Brain microvascular endothelial cell (primary cell): ENCODE data around the gene STAM.

Experiments
- DNase-seq: peaks from one replicate; pipeline ENCODE4 v3.0.0-alpha.2; 2020
- H3K27ac ChIP-seq: fragments of 250-450 bp; sonication (Bioruptor Pico); 2 replicates; pipeline ENCODE4 v1.5.1; 2020; ENCODE audit warnings: mild to moderate bottlenecking, moderate library complexity
- H3K27me3 ChIP-seq: fragments of 250-450 bp; sonication (Bioruptor Pico); replicated peaks from 2 replicates; pipeline ENCODE4 v1.5.1; 2020; ENCODE audit warnings: mild to moderate bottlenecking
- H3K36me3 ChIP-seq: fragments of 250-450 bp; sonication (Bioruptor Pico); replicated peaks from 2 replicates; pipeline ENCODE4 v1.5.1; 2020; ENCODE audit warnings: mild to moderate bottlenecking
- H3K4me3 ChIP-seq: 2 replicates; pipeline ENCODE4 v1.5.1; 2011; ENCODE audit warnings: low read depth, mild to moderate bottlenecking, control low read depth, low read length, moderate library complexity
- in situ Hi-C: cut with HindIII; loops from 2 replicates; pipeline ENCODE4 v1.10.0; 2017; ENCODE audit warnings: low sequenced_read_pairs, low pct_ligation_motif_present
- TF ChIP-seq, protein P1 (sequence below): IDR thresholded peaks from 2 replicates; pipeline ENCODE4 v1.5.1; 2011; ENCODE audit warnings: low read depth, mild to moderate bottlenecking, moderate library complexity, low read length, control low read depth, inconsistent platforms; ENCODE audit errors: missing control alignments

The STAM gene

GRCh38 chr10:17734432-17735080 is 90.6 kb downstream of the STAM start:
- H3K4me3 ChIP-seq, result no peak overlapping the region
- TF ChIP-seq, protein P1, sequence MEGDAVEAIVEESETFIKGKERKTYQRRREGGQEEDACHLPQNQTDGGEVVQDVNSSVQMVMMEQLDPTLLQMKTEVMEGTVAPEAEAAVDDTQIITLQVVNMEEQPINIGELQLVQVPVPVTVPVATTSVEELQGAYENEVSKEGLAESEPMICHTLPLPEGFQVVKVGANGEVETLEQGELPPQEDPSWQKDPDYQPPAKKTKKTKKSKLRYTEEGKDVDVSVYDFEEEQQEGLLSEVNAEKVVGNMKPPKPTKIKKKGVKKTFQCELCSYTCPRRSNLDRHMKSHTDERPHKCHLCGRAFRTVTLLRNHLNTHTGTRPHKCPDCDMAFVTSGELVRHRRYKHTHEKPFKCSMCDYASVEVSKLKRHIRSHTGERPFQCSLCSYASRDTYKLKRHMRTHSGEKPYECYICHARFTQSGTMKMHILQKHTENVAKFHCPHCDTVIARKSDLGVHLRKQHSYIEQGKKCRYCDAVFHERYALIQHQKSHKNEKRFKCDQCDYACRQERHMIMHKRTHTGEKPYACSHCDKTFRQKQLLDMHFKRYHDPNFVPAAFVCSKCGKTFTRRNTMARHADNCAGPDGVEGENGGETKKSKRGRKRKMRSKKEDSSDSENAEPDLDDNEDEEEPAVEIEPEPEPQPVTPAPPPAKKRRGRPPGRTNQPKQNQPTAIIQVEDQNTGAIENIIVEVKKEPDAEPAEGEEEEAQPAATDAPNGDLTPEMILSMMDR, result no peak
- H3K27me3 ChIP-seq, result no peaks in the 10 kb centered on the region
- H3K36me3 ChIP-seq, result no peaks in the 10 kb centered on the region
- H3K27ac ChIP-seq, result no peak overlapping the region
- in situ Hi-C loops, result no loop called here
- DNase-seq, result no peak

DNA sequence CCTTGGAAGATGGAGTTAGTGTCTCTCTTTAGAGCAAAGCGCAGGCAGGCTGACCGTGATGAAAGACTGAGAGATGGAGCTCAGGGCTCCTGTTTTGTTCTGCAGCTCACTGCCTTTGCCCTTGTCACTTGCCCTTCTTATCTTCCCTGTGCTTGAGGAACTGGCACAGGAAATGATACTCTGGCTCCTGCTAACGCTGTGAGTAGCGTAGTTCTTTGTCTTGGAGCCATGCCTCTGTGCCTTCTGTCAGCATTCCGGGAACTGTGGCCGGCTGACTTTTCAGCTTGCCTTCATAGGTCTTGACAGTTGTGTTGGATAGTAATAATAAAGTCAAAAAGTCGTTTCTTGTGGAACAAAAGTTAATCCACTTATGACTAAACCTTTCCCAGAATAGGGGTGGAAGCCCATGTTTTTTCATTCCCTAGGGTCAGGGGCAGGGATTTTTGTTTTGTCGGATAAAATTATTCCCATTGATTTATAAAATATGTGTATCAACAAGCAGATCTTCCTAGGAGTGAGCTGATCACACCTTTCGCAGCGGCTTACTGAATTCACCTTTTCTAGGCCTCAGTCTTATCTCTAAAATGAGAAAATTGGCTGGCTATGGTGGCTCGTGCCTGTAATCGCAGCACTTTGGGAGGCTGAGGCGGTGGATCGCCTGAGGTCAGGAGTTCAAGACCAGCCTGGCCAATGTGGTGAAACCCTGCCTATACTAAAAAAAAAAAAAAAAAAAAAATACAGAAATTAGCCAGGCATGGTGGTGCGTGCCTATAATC is 91.4 kb downstream of the STAM start:
- no peak overlapping the region for H3K27ac ChIP-seq
- DNase-seq, result no peak
- in situ Hi-C loops, result no loop called here

DNA sequence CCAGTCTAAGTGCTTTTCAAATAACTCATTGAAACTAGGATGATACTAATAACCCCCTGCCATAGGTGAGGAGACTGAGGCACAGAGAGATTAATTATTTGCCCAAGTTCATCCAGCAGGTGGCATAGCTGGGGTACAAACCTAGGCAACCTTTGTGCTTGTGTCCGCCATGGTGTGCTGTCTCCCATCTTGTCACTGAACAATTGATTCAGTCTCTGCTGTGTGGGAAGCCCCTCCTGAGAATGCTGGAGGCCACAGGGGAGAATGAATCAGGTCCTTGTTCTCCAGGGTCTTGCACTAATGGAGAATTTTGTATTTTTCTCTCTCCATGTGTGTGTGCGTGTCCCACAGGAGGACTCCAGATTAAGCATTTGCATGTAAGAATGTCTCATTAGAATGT is 92.3 kb downstream of the STAM start:
- Histone ChIP-seq H3K4me3 (no peak overlapping the region), H3K27ac (no peak overlapping the region), H3K27me3 (no peaks in the 10 kb centered on the region), H3K36me3 (no peaks in the 10 kb centered on the region)
- TF ChIP-seq, protein P1, result peak; percentile 22
- in situ Hi-C loops, result no loop called here
- DNase-seq, result no peak

More for the DNA sequence above, 91.4 kb downstream of the STAM start:
- Histone ChIP-seq H3K4me3 (no peak overlapping the region), H3K27me3 (no peaks in the 10 kb centered on the region), H3K36me3 (no peaks in the 10 kb centered on the region)
- TF ChIP-seq, protein P1, result no peak

DNA sequence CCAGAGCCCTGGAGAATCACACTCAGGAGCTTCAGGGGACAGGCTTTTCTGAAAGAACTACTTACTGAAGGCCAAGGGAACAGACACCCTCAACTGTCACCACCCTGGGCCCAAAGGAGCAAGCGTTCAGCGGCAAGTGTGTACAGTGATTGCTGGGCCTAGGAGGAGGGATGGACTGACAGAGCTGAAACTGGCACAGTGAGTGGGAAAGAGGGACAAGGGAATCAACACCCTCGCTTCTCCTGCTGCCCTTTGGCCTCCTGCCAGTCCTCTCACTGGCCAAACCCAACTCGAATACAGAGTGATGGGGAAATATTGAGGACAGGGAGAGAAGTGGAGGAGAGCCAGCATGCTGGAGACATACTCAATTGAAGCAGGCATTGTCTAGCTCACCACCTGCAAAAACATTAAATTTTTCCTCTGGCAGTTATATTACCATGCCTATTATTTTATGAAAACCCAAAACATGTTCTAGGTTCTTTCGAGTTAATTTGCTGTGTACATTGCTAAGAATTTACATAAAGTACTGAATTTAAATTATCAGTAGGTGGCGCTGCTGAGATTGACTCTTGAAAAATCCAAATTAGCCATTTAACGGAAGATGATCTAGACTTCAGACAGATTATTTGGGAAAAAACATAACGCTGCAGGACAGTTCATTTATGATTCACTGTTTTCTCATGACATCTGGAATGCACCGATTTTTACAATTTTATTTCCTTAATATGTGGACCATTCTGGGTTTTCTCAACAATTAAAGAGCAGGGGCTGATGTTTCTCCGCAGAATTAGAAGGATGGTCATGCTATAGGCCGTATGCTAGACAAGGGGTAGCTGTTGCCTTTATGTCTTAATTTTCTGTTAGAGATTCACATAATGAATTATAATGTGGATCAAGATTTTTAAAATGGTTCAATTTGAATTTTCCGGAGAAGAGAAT is 93.3 kb downstream of the STAM start:
- no peaks in the 10 kb centered on the region for H3K27me3 ChIP-seq
- no peak overlapping the region for H3K27ac ChIP-seq
- H3K36me3 ChIP-seq, result no peaks in the 10 kb centered on the region
- in situ Hi-C loops, result no loop called here
- no peak overlapping the region for H3K4me3 ChIP-seq
- TF ChIP-seq, protein P1, result peak; percentile 40
- no peak for DNase-seq

DNA sequence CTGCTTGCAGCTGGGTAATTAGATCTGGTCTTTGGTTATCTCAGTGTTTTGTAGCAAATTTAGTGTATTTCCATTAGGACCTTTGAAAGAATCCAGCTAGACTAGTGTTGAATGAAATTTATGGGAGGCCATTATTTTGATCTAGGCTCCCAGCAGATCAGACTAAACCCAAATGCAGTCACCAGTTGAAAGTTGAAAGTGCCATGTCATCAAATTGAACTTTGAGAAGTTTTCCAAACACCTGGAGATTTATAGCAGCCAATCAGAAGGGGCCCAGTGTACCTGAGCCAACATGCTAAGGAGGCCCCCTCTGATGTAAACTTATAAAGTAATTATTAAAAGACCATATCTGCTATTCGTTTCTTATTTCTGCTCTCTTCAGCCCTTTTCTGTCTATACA is 96.7 kb downstream of the STAM start:
- no peak overlapping the region for H3K4me3 ChIP-seq
- H3K27ac ChIP-seq, result no peak overlapping the region
- in situ Hi-C loops, result no loop called here
- no peak for DNase-seq
- H3K36me3 ChIP-seq, result no peaks in the 10 kb centered on the region
- TF ChIP-seq, protein P1, result no peak
- no peaks in the 10 kb centered on the region for H3K27me3 ChIP-seq
